GM12874 (cell line): Measurements from ENCODE around the gene OCA2.

ENCODE experiments used
- TF ChIP-seq, protein P1 (sequence below): IDR thresholded peaks from 2 replicates; pipeline ENCODE4 v1.5.1; 2011; ENCODE audit warnings: low read depth, mild to moderate bottlenecking, control low read depth, low read length, moderate library complexity; ENCODE audit not compliant: insufficient read depth

Gene OCA2

DNA sequence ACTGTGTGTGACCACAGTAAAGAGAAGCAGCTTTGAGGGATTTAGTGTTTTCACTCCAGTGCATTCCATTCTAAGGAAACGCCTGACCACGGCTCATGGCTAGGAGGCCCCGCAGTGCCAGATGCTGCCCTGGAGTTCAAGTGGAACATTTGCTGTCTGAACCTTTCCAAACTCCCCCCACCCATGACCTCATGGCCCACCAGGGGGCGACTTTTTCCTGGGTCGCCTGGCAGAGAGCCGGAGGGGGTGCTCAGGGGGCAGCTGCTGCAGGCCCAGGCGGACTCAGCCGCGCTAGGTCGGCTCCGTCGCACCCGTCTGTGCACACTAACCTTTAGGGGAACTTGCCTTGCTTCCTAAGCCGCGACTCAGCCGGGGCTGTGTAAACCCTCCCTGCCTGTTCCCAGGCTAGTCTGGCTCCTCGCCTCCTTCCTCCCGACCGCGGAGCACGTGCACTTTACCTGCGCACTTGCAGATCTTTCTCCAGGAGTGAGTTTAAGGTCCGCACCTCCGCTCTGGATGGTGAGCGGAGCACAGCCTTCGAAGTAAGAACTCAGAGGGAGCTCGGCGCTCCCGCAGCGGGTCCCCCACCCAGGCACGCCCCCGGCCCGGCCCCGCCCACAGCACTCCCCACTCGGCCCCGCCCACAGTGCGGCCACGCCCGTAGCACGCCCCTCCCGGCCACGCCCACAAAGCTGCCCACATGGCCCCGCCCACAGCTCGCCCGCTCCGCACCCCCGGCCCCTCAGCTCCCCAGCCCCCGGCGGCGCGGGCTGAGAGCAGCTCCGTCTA is at the start of gene OCA2:
OCA2 (minus strand) TSS at position 550 of the 789 bp plus-strand sequence. CDS start 17,441 bp downstream, outside the sequence.
- TF ChIP-seq, protein P1, sequence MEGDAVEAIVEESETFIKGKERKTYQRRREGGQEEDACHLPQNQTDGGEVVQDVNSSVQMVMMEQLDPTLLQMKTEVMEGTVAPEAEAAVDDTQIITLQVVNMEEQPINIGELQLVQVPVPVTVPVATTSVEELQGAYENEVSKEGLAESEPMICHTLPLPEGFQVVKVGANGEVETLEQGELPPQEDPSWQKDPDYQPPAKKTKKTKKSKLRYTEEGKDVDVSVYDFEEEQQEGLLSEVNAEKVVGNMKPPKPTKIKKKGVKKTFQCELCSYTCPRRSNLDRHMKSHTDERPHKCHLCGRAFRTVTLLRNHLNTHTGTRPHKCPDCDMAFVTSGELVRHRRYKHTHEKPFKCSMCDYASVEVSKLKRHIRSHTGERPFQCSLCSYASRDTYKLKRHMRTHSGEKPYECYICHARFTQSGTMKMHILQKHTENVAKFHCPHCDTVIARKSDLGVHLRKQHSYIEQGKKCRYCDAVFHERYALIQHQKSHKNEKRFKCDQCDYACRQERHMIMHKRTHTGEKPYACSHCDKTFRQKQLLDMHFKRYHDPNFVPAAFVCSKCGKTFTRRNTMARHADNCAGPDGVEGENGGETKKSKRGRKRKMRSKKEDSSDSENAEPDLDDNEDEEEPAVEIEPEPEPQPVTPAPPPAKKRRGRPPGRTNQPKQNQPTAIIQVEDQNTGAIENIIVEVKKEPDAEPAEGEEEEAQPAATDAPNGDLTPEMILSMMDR = 0 out of 2 replicates have a peak, but pooled peaks have one; percentile 6

DNA sequence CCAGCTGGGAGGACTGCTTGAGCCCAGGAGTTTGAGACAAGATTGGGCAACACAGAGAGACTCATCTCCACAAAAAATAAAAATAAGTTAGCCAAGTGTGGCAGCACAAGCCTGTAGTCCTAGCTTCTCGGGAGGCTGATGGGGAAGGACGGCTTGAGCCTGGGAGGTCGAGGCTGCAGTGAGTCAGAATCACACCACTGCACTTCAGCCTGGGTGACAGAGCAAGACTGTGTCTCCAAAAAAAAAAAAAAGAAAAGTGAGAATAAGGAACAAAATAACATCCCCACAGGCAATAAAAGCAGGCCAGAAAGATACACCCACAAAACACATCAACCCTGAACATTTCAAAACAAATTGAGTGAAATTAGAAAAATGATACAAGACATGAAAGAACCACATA is 48.7 kb upstream of the OCA2 start:
- TF ChIP-seq, protein P1 = no peak

DNA sequence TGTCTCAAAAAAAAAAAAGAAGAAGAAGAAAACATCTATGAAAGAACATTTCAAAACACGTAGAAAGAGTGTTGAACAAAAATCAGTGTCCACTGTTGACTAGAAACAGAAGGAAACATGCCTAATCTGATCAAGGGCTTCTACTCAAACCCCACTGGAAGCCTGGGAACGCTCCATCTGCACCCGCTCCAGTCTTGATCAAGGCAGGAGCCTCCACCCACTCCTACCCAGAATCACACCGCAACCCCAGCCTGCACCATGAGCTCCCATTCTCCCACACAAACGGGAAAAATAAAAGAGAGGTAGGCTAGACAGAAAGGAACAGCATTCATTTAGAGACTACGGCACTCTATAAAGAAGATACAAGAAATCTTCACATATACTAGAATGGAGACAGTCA is 40.9 kb upstream of the OCA2 start:
- TF ChIP-seq, protein P1 = no peak

DNA sequence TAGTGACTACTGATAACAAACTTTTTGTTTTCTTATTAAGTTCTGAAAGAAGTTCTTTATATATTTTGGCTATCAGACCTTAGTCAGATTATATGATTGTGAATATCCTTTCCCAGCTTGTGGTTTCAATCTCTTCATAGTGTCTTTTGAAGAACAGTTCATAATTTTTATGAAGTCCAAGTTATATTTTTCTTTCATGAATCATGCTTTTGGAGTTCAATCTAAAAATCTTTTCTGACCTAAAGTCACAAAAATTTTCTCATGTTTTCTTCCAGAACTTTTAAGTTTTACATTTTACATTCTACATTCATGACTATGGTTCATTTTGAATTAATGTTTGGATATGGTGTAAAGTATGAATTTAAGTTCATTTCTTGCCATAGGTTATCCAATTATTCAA is 34.2 kb upstream of the OCA2 start:
- TF ChIP-seq, protein P1 = no peak

DNA sequence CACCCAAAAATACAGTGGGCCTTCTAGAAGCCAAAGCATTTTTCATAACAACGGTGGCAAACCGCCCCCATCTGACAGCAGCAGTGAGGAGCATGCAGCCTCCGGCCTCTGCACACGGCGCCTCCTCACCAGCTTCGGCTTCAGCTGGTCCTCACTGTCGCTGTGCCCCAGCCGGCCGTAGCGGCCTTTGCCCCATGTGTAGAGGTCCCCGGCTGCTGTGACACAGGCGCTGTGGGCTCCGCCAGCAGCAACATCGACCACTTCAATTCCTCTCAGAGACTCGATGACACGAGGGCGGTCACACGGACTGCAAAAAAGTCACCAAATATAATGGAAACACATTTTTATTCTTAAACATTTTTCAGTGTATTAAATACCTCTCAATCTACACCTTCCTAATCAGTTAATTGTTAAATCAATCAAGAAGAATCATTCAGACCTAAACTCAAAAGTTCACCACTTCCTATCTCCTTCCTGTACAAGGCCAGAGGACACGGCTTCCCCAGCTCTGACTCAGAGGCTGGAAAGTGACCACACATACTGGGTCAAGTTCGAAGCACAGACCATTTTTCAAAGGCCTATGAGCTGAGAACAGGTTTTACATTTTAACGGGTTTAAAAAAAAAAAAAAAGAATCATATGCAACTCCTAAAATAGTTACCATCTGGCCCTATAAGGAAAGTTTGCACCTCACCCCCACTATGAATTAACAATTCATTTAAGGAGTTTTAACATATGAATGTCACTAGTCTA is 33.6 kb upstream of the OCA2 start:
- TF ChIP-seq, protein P1 = no peak

DNA sequence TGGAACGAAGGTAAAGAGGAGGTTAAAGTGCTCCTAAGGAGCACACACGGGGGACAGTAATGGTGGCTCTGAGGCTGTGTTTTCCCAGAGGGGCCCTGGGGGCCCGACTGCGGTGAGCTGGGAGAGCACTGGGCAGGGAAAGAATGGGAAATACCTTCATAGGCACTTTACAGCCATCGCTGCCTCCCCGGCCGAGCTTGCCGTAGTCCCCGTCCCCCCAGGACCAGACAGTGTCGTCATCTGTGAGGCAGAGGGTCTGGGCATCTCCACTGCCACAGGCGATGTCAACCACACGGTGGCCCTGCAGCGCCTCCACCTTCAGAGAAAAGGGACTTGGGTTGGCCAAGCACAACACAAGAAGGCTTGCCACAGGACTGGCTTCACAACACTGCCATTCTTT is 32.8 kb upstream of the OCA2 start:
- TF ChIP-seq, protein P1 = no peak

DNA sequence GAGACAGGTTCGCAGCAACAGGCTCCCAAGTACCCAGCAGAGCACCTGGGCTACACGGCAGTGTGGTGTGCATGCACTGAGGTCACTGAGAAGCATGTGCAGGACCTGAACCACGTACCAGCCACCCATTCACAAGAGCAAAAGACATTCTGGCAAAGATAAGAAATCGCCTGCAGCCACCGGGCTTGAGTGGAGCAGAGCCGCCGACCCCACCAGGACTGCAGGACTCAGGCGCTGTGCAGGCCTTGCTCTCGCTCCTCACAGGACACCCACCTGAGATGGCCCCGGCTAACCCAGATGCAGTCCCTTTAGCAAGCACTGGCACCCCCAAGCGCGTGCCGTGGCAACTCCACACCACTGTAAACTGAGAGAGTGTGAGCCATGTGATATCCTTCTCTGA is 32.3 kb upstream of the OCA2 start:
- TF ChIP-seq, protein P1 = no peak
